Caco-2 (cell line): ENCODE results near the gene PRDM5. TPM values are rescaled to one million over a fixed set of nuclear protein-coding genes. Genes with fewer than 3 reads are reported as not detected.

ENCODE experiments used
- BruUV-seq: library from RNA; stranded (reverse); fragments of 400-500 nt; replicated peaks from 2 replicates; lab custom pipeline; 2021; lab: Mats Ljungman, UMichigan
- CTCF ChIA-PET: fragments of 300-600 bp; sonication (Branson Sonifier 250); formaldehyde crosslinking; loops from one replicate; lab custom pipeline; 2022; ENCODE audit warnings: antibody characterized with exemption; lab: Charles Lee
- POLR2A ChIA-PET: fragments of 300-600 bp; sonication (Branson Sonifier 250); formaldehyde crosslinking; loops from one replicate; lab custom pipeline; 2022; ENCODE audit warnings: antibody characterized with exemption; lab: Charles Lee
- DNase-seq, 2 experiments: peaks; one replicate each; pipeline versions ENCODE4 v3.0.0 to v3.0.0-alpha.2; 2020 to 2022
- H3K27me3 ChIP-seq: replicated peaks from 2 replicates; pipeline ENCODE4 v1.6.0; 2011; ENCODE audit warnings: low read length; ENCODE audit not compliant: control insufficient read depth, insufficient read depth
- H3K36me3 ChIP-seq: 2 replicates; pipeline ENCODE4 v1.5.1; 2011; ENCODE audit warnings: low read length; ENCODE audit not compliant: control insufficient read depth, insufficient read depth
- H3K4me1 ChIP-seq: fragments of 250-450 bp; sonication (Bioruptor Pico); 2 replicates; pipeline ENCODE4 v1.5.1; 2020; ENCODE audit warnings: mild to moderate bottlenecking
- H3K4me3 ChIP-seq: 2 replicates; pipeline ENCODE4 v1.5.1; 2011; ENCODE audit warnings: low read depth, mild to moderate bottlenecking, control low read depth, low read length
- H3K9me3 ChIP-seq: fragments of 250-450 bp; sonication (Bioruptor Pico); 2 replicates; pipeline ENCODE4 v1.5.1; 2020; ENCODE audit warnings: mild to moderate bottlenecking, moderate library complexity
- H3K27ac Mint-ChIP-seq: one replicate; pipeline ENCODE4 v1.8.0; 2022; ENCODE audit warnings: mixed read lengths; ENCODE audit not compliant: unreplicated experiment
- H3K27me3 Mint-ChIP-seq: one replicate; pipeline ENCODE4 v1.8.0; 2022; ENCODE audit warnings: mixed read lengths; ENCODE audit not compliant: insufficient read depth, unreplicated experiment
- H3K36me3 Mint-ChIP-seq: one replicate; pipeline ENCODE4 v1.8.0; 2022; ENCODE audit warnings: mild to moderate bottlenecking, mixed read lengths; ENCODE audit not compliant: insufficient read depth, unreplicated experiment
- H3K4me1 Mint-ChIP-seq: one replicate; pipeline ENCODE4 v1.8.0; 2022; ENCODE audit warnings: low read depth, mixed read lengths; ENCODE audit not compliant: unreplicated experiment
- H3K4me3 Mint-ChIP-seq: one replicate; pipeline ENCODE4 v1.8.0; 2022; ENCODE audit warnings: mild to moderate bottlenecking, moderate library complexity, mixed read lengths; ENCODE audit not compliant: unreplicated experiment
- H3K9me3 Mint-ChIP-seq: one replicate; pipeline ENCODE4 v1.8.0; 2022; ENCODE audit warnings: mixed read lengths; ENCODE audit not compliant: unreplicated experiment
- CTCF ChIP-seq, 2 experiments: fragments of 200-600 bp in 1 of 2; IDR thresholded peaks; 1 replicate in 1 of 2; 2 replicates in 1 of 2; pipeline versions ENCODE4 v1.5.1 to v1.8.0; 2011 to 2022; ENCODE audit warnings: antibody characterized with exemption in 1 of 2, control low read depth in 1 of 2, inconsistent platforms in 1 of 2, low read depth in 1 of 2, low read length in 1 of 2, mild to moderate bottlenecking in 1 of 2, moderate library complexity in 1 of 2; ENCODE audit not compliant: insufficient read depth in 1 of 2, severe bottlenecking in 1 of 2, unreplicated experiment in 1 of 2
- intact Hi-C: fragments of 100-400 bp; cut with micrococcal nuclease; formaldehyde crosslinking; loops from one replicate; pipeline ENCODE4 v1.10.0; 2022; ENCODE audit not compliant: unreplicated experiment
- total RNA-seq: library from RNA; stranded (reverse); gene quantifications from 2 replicates; pipeline ENCODE4 v1.2.3, GENCODE V29; 2022

The PRDM5 gene
- total RNA-seq, 1 experiment from 2014 or later: 14.3 TPM

DNA sequence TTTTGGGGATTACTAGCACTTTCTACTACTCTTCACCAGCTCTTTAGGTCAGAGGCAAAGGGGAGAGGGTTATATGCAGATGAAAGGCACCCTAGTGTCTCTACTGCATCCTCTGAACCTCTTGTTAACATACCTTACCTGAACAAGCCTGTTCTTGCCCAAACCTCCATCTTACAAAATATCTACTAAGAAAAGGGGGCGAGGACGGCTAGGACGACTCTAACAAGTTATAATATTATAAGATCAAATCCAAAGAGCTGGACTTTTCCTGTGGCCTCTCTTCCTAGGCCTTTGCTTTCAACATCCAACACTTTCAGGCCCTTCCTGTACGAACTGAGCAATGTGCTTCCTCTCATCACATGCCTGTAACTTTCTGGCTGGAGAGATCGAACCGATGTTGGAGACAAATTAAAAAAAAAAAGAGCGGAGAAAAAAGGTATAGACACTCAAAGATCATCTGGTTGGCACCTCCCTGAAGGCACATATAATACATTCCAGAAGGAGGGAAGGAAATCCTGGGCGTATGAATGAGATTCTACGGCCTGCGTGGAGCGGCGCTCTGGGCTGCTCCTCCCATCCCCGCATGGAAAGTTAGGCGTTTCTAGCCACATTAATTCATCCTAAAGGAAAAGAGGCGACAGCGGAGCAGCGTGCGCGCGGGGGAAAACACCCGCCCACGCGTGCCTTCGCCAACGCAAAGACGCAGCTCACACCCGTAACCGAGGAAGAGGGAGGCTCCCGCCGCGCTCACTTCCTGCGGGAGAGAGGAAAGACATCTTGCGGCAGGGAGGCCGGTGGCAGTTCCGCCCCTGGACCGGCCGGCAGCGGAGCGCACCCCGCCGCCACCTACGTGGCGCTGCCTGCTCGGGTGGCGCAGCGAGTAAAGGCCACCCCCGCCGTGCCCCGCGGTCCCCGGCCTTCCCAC is 808 bp downstream of the PRDM5 start:
- DNase-seq: peak; percentile 56 to 65
- H3K27me3 ChIP-seq: no peaks in the 10 kb centered on the region
- Mint-ChIP-seq H3K9me3 (no peaks in the 10 kb centered on the region), H3K27ac (peak overlapping the region; percentile 80), H3K36me3 (peaks cover 6% of the 10 kb centered on the region), H3K27me3 (no peaks in the 10 kb centered on the region), H3K4me3 (peak overlapping the region; percentile 80), H3K4me1 (peaks cover 6% of the 10 kb centered on the region)
- CTCF ChIA-PET: interaction anchor here (2.1 kb wide), 1 partner anchor 78 kb away, joined by 6 read pairs; no protein-coding TSS in a partner anchor
- H3K36me3 ChIP-seq: no peaks in the 10 kb centered on the region
- no peak for TF ChIP-seq CTCF (IDR thresholded peaks at IDR 0.05; ENCODE audit: insufficient read depth in 1 of 2, low read depth in 1 of 2, low read length in 1 of 2, severe bottlenecking in 1 of 2, unreplicated experiment in 1 of 2)
- peaks cover 3% of the 10 kb centered on the region; the same call in 1 of the 2 replicates for H3K4me1 ChIP-seq
- peak overlapping the region; percentile 81 for H3K4me3 ChIP-seq
- intact Hi-C loops: loop anchor here (2.0 to 5.0 kb wide), 3 partner anchors 55 to 149 kb away; no protein-coding TSS in a partner anchor
- no peaks in the 10 kb centered on the region for H3K9me3 ChIP-seq
- POLR2A ChIA-PET: no interaction called here
- TSS peak; percentile 43 for BruUV-seq

GRCh38 chr4:120920666-120921065 is 1.9 kb downstream of the PRDM5 start:
- intact Hi-C loops: loop anchor here (5.0 kb wide), 1 partner anchor 87 kb away; no protein-coding TSS in a partner anchor
- ChIA-PET POLR2A (no interaction called here), CTCF (interaction anchor here (2.1 kb wide), 1 partner anchor 77 kb away, joined by 6 read pairs; no protein-coding TSS in a partner anchor)
- no peaks in the 10 kb centered on the region for H3K9me3 Mint-ChIP-seq
- Histone ChIP-seq H3K36me3 (no peaks in the 10 kb centered on the region), H3K27me3 (no peaks in the 10 kb centered on the region), H3K4me1 (peaks cover 3% of the 10 kb centered on the region; the same call in 1 of the 2 replicates), H3K9me3 (no peaks in the 10 kb centered on the region), H3K4me3 (no peak overlapping the region)
- no TSS peak for BruUV-seq
- no peaks in the 10 kb centered on the region for H3K27me3 Mint-ChIP-seq
- DNase-seq: no peak
- TF ChIP-seq CTCF (IDR thresholded peaks at IDR 0.05; ENCODE audit: insufficient read depth in 1 of 2, low read depth in 1 of 2, low read length in 1 of 2, severe bottlenecking in 1 of 2, unreplicated experiment in 1 of 2): no peak
- H3K36me3 Mint-ChIP-seq: peaks cover 6% of the 10 kb centered on the region
- no peak overlapping the region for H3K4me3 Mint-ChIP-seq
- H3K4me1 Mint-ChIP-seq: peaks cover 8% of the 10 kb centered on the region
- no peak overlapping the region for H3K27ac Mint-ChIP-seq

- Mint-ChIP-seq H3K36me3 (peaks cover 6% of the 10 kb centered on the region), H3K4me1 (peaks cover 8% of the 10 kb centered on the region), H3K27me3 (no peaks in the 10 kb centered on the region), H3K4me3 (no peak overlapping the region), H3K27ac (no peak overlapping the region), H3K9me3 (no peaks in the 10 kb centered on the region)
- intact Hi-C loops: loop anchor here (1.0 kb wide), 1 partner anchor 200 kb away; no protein-coding TSS in a partner anchor
- no TSS peak for BruUV-seq
- H3K9me3 ChIP-seq: no peaks in the 10 kb centered on the region
- ChIA-PET POLR2A (no interaction called here), CTCF (interaction anchor here (0.7 to 2.1 kb wide), 2 partner anchors 49 to 75 kb away, joined by 3 to 6 read pairs; no protein-coding TSS in a partner anchor)
- no peak overlapping the region for H3K4me3 ChIP-seq
- peak in 1 of 2 experiments; percentile 26 for TF ChIP-seq CTCF (IDR thresholded peaks at IDR 0.05; ENCODE audit: insufficient read depth in 1 of 2, low read depth in 1 of 2, low read length in 1 of 2, severe bottlenecking in 1 of 2, unreplicated experiment in 1 of 2)
- no peaks in the 10 kb centered on the region for H3K27me3 ChIP-seq
- peaks cover 3% of the 10 kb centered on the region; the same call in 1 of the 2 replicates for H3K4me1 ChIP-seq
- no peak for DNase-seq
- H3K36me3 ChIP-seq: no peaks in the 10 kb centered on the region
Observed at GRCh38 chr4:120919358-120919757, 3.2 kb downstream of the PRDM5 start.
